Activated CD8-positive, alpha-beta memory T cell treated with anti-CD3 and anti-CD28 coated beads, Interleukin-2, amount 50 U/mL, for 24 hours (primary cell): ENCODE measurements around the gene L3MBTL4.
"Not testable (repeated sequence)": the region's sequence is repeated elsewhere in the genome, so short reads cannot be mapped to it uniquely, and the experiment has no call there.

ENCODE experiments used
- DNase-seq: peaks from one replicate; pipeline ENCODE4 v3.0.0-alpha.2; 2020; ENCODE audit errors: extremely low read depth

Gene L3MBTL4

DNA sequence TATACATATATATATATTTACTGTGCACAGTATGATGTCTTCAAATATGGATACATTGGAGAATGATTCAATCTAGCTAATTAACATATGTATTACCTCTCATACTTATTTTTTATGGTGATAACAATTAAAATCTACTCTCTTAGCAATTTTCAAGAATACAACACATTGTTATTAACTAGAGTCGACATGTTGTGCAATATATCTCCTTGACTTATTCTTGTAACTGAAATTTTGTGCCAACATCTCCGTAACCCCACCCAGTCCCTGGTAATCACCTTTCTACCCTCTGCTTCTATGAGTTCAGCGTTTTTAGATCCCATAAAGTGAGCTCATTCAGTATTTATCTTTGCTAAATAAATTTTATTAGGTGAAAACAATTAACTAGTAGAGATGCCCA, 303.0 kb downstream of the L3MBTL4 start:
- DNase-seq, result no peak

DNA sequence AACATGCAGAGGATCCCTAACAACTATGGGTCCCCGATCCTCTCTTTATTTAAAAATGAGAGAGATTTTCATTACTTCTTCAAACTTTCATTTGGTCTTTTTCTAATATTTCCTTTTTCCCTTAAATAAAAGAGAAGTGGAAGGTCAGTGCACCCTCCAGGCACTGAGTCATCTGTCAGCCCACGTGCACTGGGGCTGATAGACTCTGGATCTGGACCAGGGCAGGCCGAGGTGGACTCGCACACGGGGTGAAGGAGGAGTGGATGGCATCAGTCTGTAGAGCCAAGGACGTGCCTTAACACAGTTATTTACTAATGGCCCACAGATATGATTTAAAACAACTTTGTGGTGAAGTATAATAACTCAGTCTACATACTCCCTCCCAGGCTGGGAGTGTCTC, 305.0 kb downstream of the L3MBTL4 start:
- no peak for DNase-seq

DNA sequence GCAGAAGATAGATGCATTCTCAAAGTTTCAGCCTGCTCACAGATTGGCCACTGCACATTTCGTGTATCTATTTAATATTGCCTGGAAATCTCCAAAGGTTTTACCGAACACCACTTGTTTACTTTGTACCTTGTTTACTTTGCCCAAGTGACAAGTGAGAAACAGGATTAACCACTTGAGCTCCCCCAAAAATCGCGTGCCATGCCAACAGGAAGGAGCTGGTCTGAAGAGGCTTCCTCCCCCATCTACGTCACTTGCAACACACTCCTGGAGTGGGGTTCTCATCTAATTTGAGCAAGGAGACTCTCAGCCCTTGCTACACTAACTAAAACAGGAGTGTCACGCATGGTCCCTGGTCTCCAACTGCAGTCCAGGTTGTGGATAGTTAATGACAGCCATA, 306.9 kb downstream of the L3MBTL4 start:
- DNase-seq, result no peak

DNA sequence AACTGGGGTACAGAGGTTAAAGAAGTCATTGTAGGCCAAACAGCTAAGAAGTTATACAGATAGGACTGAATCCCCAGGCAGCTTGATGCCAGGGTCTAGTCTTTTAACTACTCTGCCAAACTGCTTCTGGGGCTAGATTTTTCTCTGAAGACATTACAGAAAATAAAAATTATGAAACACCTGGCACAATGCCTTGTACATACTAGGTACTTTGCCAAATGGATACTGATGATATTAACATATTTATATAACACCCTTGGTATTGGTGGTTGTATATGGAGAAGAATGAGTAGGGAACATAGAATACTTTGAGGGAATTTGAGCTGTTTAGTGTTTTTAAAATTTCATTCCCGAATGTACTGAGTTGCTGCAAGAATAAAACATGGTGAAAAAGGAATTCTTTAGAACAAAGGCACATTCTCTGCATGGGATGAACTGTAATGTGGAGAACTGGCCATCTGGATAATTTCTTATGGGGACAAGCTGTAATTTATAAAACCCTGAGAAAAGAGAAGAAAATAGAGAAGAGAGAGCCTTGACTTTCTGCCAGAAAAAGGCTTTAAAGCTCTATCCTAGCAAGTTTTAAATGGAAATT, 308.5 kb downstream of the L3MBTL4 start:
- DNase-seq, result no peak

DNA sequence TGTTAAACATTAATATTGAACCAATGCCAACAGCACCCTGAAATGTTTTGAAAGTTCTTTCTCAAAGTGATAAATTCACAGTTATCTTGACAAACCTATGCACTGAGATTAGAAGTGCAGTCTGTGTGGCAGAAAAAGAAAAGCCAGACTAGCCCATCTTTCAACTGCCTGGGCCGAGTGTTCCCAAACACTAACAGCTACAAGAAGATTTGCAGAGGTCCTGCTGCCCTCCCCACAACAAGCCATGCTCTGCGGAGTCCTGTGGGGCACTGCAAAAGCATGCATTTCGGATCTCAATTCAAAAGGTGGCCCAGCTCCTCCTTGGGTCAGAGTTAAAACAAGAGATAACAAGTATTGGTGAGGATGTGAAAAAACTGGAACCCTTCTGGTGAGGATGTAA, 311.0 kb downstream of the L3MBTL4 start:
- no peak for DNase-seq

DNA sequence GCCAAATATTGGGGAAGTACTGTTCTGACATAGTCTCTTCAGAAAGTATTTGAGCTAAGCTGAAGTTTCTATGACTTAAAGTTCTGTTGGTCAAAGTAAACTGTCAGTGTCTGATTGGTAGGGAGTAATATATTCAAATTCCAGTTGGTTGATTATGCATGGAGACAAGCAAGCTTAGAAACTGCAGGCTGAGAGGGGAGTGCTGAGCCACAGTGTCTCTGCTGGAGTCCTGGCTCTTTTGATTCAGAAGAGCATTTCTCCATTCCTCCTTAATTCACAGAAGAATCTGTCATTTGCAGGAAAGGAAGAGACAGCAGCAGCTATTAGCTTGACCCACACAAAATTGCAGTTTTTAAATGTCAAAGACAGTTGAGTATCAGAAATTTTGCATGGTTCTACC, 318.0 kb downstream of the L3MBTL4 start:
- DNase-seq, result no peak

DNA sequence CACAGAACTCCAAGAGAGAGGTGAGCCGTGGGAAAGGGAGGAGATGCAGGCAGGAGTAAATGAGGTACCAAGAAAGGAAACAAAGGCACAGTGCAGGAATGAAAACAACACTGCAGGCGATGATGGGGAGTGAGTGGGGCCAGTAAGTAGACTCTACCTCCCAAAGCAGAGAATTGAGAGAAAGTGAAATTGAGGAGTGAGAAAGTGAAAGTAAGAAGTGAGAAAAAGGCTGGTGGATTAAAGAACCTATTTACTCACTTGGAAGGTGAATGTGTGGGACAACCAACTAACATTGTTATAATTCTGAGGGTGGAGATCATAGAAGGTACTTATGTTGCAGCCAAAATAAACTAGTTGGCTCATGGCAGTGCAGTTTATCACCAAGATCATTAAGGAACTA, 326.3 kb downstream of the L3MBTL4 start:
- DNase-seq, result no peak

DNA sequence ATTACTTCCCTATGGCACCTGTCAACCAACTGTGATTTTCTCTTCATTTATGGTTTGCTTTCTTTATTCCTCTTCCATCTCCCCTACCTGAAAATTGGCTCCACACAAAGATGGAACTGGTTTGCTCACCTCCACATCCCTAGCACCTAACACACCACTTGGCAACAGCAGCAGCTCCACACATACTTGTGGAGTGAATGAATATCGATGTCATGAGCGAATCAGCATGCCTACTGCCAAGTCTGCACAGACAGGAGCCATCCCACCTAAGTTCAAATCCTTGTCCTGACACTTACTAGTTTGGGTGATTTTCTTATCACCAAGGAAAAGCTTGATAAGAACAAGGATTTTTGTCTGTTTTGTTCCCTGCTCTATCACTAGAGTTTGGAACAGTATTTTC, 328.0 kb downstream of the L3MBTL4 start:
- DNase-seq, result no peak

DNA sequence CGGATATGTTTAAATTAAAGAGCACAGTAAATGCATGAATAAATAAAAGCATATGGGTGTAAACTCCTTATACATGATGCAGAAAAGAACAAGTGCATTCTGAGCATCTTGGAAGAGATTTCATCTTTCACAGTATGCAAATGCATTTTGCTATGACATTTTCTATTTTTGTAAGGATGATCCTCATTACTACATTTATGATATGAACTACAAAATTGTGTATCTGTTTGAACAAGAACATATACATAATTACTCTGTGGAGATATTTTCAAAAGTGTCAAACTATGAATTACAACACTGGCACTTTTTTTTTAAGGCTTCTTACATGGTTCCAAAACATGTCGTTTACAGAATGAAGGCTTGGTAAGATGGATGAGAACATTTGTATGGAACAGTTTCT, 335.3 kb downstream of the L3MBTL4 start:
- no peak for DNase-seq

DNA sequence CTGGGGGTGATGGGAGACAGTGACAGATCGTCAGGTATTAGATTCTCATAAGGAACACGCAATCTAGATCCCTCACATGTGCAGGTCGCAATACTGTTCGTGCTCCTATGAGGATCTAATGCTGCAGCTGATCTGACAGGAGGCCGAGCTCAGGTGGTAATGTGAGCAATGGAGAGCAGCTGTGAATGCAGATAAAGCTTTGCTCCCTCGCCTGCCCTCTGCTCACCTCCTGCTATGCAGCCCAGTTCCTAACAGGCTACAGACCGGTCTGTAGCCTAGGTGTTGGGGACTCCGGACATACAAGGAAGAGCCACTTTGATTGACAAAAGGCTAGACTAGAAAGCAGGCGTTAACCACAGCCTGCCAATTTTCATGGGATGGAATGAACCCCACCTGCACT, 335.8 kb downstream of the L3MBTL4 start:
- DNase-seq, result no peak

DNA sequence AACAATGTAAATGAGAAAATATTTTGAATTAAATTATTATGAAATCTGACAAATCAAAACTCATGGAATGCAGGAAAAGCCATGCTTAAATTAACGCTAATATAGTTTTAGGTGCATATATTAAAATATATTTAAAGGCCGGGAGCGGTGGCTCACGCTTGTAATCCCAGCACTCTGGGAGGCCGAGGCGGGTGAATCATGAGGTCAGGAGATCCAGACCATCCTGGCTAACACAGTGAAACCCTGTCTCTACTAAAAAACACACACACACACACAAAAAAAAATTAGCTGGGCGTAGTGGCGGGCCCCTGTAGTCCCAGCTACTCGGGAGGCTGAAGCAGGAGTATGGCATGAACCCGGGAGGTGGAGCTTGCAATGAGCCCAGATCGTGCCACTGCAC, 342.3 kb downstream of the L3MBTL4 start:
- not testable (repeated sequence) for DNase-seq

DNA sequence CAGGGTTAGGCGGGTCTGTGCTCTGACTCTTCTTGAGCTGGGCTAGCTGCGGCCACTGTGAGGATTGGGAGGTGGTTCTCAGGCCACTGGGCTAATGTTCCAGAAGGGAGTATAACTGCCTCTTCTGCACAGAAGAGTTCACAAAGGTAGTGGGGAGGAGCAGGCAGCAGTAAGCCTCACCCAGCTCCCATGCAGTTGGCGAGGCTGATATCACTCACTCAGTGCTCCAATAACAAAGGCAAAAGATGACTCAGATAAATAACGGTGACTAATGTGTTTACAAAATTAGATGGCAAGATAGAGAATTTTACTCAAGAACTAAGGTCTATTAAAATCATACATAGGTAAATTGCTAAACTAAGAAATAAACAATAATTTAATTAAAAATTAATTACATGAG, 345.2 kb downstream of the L3MBTL4 start:
- no peak for DNase-seq

DNA sequence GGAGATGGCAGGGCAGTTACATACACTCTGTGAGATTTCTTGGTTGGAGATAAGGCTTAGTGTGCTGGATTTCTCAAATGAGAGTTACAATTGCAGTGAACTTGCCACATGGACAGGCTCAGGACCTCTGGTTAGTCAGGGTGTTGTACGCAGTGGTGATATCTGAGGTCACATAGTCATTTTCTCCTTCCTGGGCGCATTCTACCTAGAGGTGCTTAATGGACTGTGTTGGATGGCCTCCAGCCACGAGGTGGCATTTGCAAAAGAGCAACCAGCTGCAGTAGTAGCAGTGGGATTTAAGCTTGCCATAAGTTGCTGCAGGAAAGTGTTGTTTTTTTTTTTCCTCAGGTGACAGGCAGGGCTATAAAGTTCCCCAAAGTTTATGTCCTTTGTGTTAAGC, 345.6 kb downstream of the L3MBTL4 start:
- no peak for DNase-seq

DNA sequence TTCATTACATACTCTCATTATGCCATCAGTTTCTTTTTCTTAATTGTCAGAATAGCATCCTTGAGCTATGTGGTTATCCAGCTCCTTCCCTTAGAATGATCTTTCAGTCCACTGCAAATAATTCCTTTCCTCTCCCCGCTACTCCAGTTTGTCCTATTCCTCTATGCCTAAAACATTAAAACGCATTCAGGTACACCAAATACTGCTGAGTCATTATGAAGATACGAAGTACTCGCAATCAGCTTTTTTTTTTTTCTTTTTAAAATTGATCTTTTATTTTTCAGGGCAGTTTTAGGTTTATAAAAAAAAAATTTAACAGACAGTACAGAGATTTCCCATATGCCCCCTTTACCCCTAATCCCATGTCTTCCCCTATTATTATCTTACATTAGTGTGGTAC, 354.6 kb downstream of the L3MBTL4 start:
- DNase-seq, result no peak

DNA sequence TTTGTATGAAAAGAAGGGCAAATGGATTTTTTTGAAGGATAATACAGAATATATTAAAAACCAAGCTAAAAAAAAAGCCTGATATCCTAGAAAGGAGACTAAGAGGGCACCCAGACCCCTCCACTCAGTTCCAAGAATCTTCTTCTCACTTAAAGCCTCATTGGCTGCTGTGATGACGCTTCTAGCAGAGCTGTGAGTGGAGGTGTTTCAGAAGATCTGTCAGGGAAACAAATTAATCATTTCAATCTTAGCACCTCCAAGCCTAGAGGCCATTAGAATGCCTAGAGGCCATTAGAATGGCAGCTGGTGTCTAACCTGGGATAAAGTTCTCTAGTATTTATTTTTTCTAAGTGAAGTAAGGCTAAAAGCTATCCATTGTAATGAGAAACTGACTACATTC, 355.2 kb downstream of the L3MBTL4 start:
- no peak for DNase-seq

DNA sequence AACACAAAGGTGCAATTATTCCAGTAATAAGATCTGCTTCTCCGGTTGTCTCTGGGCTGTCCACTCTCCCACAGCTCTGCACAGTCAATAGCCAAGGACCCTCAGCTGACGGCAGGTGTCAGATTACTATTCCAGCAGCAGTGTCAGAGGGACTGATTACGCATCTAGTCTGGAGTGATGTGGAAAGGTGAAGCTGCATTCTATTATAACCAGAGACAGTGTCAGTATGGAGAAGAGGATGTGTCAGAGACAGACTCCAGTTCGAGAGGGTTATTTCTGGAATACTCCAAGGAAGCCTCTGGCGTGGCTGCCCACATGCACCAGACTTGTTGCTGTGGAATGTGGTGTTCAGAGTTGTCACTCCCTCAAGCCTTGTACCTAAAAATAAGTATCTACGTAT, 355.8 kb downstream of the L3MBTL4 start:
- no peak for DNase-seq

DNA sequence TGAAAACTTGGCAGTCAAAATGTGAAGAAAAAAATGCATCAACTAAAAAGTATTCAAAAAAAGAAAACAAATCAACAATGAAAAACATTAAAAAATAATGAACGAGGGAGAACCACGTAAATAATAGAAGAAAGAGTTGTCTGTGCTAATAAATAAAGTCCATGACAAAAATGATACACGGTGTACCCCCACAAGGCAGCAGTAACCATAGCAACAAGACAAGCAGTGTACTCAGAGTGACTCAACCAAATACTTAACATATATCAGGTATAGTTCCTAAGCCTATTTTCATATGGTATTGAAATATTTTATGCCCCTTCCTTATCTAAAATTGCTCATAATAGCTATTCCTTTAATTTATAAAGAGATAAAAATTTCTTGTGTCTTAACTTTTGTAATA, 357.1 kb downstream of the L3MBTL4 start:
- DNase-seq, result no peak

DNA sequence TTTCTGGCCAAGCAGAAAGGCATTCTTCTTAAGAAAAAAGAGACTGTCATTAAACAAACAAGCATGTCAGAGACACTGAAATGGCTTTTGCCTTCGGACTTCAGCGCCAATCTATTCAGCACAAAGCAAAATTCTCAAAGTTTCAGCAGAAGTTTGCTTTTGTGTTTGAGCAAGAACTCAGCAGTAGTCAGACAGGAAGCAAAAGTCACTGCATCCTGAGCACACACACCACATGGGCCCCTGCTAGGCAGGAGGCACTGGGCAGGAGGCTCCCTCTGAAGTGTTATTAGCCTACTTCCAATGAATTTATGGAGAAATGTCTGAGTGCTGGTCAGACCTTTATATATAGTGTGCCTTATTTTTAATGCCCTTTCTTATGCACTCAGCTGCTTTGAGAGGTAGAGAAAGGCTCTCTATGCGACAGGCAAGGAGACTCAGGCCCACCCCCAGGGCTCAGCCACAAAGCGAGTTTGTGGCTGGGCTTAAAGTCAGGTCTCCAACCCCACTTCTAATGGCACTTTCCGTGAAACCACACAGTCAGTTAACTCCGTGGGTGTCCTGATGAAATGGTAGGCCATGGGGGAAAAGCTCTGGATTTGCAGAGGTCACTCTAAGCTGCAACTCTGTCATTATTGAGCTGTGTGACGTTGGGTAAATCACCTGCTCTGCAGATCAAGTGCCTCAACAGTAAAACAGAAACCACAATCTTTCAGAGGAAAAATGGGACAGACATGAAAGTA, 358.4 kb downstream of the L3MBTL4 start:
- no peak for DNase-seq

DNA sequence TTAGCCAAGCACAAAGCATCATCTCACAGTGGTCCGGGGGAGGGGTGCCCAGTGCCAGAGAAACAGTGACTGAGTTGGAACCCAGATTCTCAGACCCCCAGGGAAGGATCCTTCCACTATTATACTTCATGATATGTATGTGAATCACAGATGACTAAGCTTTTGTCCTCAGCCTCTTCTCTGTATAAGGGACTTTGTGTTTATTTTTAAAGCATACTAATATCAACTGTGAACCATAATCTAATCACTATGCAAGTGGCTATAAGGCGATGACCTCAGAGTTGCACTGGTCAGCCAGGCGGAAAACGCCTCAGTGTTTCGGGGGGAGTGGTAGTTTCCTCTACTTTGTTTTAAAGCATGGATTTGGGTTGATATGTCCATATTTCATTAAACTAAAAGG, 359.0 kb downstream of the L3MBTL4 start:
- DNase-seq, result no peak

DNA sequence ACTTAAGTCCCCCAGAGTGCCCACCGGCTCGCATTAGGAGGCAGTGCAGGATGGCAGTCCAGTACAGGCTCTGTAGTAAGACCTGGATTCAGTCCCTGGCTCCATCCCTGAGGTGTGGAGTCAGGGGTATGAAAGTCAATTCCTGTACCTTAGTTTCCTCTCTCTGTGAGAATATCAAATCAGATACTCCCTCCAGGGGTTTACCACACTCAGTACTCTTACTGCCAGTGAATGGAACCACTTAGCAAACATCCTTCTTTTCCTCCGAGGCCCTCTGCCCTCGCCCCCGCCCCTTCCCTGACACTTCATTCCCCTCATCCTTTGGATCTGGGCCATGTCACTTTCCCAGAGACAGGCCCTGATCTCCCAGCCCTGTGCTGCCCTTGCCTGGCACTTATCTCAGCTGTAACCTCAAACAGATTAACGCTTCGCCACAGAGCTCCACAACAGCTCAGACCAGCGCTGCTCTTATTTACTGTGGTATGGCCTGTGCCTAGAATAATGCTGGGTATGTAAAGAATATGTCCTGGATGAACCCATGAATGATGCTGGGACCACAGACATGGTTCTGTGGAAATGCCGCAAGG, 360.4 kb downstream of the L3MBTL4 start:
- no peak for DNase-seq

DNA sequence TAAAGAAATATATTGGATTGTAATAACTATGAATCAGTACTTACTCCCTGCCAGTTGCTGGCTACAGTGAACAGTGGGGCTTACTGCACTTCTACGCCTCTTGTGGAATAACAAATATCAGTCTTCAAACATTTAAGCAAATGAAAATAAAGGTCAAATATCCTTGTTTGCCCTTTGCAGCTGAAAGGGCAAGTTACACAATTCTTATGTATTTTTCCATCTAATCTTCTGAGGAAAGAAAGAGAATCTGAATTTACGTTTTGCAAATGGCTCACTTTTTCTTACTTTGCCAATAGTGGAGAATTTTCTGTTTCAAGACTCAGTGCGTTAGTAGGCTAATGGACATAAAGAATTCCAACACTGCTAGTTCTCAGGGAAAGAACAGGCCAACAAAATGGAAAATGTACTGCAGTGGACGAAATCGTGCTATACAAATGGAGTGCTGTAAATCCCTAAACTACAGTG, 362.2 kb downstream of the L3MBTL4 start:
- DNase-seq, result no peak

DNA sequence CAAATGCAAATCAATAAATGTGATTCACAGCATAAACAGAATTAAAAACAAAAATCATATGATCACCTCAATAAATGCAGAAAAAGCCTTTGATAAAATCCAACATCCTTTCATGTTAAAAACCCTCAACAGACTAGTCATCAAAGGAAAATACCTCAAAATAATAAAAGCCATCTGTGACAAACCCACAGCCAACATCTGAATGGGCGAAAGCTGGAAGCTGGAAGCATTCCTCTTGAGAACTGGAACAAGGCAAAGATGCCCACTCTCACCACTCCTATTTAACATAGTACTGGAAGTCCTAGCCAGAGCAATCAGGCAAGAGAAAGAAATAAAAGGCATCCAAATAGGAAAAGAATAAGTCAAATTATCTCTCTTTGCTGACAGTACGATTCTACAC, 367.1 kb downstream of the L3MBTL4 start:
- DNase-seq, result not testable (repeated sequence)

DNA sequence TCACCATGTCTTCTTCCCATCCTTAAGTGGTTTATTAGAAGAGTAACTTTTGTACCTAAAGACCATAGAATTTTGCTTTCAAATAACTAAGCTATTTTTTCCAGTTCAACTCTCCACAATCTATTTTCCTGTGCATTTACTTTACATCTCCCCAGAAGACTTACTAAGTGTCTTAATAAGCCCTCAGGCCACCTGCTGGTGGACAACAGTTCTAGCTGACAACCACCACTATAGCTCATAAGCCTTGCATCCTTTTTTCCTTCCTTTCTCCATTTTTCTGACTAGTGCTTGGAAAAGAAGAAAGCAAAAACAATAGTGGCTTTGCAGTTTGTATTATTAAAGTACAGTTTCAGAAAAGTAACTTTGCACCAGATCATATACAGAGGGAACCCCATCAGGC, 369.9 kb downstream of the L3MBTL4 start:
- no peak for DNase-seq
